Bronchus fibroblast of lung (primary cell): ENCODE measurements around the gene TMC5. TPM values are rescaled to one million over a fixed set of nuclear protein-coding genes. Genes with fewer than 3 reads are reported as not detected.

ENCODE experiments used
- total RNA-seq: library from RNA; depleted of rRNA; stranded (reverse); fragments of >200 nt; gene quantifications from 2 replicates; pipeline ENCODE4 v1.2.3, GENCODE V29; 2015

TMC5 gene, protein sequence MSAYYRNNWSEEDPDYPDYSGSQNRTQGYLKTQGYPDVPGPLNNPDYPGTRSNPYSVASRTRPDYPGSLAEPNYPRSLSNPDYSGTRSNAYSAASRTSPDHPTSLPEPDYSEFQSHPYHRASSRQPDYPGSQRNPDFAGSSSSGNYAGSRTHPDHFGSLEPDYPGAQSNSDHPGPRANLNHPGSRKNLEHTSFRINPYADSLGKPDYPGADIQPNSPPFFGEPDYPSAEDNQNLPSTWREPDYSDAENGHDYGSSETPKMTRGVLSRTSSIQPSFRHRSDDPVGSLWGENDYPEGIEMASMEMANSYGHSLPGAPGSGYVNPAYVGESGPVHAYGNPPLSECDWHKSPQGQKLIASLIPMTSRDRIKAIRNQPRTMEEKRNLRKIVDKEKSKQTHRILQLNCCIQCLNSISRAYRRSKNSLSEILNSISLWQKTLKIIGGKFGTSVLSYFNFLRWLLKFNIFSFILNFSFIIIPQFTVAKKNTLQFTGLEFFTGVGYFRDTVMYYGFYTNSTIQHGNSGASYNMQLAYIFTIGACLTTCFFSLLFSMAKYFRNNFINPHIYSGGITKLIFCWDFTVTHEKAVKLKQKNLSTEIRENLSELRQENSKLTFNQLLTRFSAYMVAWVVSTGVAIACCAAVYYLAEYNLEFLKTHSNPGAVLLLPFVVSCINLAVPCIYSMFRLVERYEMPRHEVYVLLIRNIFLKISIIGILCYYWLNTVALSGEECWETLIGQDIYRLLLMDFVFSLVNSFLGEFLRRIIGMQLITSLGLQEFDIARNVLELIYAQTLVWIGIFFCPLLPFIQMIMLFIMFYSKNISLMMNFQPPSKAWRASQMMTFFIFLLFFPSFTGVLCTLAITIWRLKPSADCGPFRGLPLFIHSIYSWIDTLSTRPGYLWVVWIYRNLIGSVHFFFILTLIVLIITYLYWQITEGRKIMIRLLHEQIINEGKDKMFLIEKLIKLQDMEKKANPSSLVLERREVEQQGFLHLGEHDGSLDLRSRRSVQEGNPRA
- not detected in 2 replicates for total RNA-seq

DNA sequence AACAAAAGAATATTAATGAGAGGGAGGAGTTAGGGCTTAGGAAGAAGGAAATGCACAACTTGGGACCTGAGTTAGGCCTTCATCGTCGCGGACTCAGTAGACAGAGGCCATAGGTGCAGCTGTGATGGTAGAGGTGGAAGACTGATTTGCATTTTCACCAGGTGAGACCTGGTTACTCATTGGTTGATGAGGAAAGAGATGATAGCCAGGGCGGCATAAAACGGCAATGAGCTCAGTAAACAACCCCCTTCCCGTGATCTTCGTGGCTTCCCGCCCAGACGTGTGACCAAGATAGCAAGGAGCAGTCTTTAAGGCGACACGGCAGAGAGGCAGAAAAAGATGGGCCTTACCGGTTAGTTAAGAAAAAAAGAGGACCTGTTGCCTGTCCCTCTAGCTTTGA lies at the start of gene TMC5:
Gene TMC5 (plus strand): TSS at position 244 of the 400 bp plus-strand sequence. CDS start 22,156 bp downstream, outside the sequence.

DNA sequence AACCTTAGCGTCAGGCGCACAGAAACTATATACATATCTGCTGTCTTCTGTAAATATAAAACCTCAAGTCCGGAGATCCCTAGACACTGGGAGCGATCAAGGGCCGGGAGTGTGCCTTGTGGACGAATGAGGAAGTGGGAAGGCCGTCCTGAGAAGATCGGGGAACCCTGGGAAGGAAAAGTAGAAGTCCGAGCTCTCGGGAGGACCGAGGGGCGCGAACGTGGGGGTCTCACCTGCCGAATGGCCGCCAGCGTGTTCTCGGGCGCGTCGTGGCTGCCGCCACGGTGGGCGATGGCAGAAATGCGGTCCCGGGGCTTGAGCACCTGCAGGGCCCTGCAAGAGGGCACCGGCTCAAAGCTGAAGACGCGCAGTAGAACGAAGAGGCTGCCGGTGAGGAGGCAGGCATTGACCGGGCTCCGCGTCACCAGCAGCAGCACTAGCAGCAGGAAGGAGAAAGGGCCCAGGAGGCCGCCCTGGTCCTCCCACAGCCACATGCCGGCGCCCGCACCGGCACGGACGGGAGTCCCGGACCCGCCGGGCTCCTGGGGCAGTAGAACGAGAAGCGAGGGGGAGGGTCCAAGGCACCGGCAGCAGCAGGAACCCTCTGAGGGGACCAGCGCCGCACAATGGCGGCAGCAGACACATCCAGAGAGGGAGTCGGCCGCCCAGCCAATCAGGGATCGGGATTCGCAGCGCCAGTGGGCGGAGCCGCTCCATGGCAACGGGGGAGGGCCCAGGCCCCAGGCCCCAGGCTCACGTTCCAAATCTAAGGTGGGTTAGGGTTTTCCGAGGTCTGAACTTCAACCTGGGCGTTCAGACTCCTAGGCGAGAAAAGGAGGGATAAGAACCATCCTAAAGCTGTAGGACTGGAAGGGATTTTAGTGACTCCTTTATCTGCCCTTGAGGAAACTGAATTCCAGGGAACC lies 104.1 kb downstream of the TMC5 start, which contains the start of gene GDE1:
Gene GDE1 (minus strand): TSS at position 628 of the 926 bp plus-strand sequence. CDS start 134 bp downstream, at position 494.

DNA sequence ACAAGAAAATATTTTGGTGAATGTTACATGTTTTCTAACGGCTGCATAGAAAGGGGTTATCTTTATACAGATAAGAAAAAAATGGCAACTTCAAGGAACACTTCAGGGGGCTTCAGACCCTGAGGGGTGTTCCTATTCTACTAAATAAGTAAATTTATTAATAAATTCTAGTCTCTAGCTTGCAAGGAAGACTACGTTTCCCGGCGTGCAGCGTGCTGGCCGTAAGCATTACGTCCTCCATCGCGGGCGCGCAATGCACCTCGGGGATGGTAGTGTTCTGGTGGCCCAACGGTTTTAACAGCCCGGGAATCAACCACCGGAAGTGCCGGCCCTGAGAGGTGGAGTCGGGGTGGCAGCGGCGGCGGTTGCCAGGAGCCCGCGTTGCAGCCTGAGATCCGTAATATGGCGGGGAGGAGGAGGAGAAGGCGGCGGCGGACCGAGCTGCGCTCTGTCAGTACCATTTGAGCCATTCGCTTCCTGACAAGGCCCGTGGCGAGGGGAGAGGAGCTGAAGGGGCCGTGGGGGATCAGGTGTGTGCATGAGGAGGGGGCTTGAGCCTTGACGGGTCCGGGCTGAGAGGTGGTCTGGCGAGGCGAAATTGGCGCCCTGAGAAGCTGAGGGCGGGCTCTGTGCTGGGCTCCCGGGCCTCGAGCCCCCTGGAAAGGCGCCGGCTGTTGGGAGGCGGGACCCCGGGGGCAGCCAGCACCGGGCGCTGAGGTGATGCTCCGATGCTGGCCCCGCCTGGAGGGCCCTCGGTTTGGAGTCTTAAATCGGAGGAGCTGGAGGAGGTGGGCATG lies 106.1 kb downstream of the TMC5 start, which contains the start of gene CCP110:
Gene CCP110 (plus strand): TSS at position 384 of the 797 bp plus-strand sequence. CDS start 3,940 bp downstream, outside the sequence.

Other genes with a start within 250 kb of the TMC5 start
- gene SYT17, start 249.6 kb upstream of the TMC5 start, total RNA-seq = 0.30 and 0.84 TPM in 2 replicates
- gene CLEC19A, start 132.2 kb upstream of the TMC5 start, total RNA-seq = not detected in 2 replicates
- gene GDE1, start 104.2 kb downstream of the TMC5 start, total RNA-seq = 43.5 and 45.0 TPM in 2 replicates
- 5.6 and 5.9 TPM in 2 replicates for gene CCP110, start 106.1 kb downstream of the TMC5 start, total RNA-seq
- 35.8 and 37.5 TPM in 2 replicates for gene VPS35L, start 137.8 kb downstream of the TMC5 start, total RNA-seq